SK-N-MC (cell line): ENCODE results near the gene TGM4.

Source experiments
- EZH2 ChIP-seq: fragments of 200-600 bp; sonication (generic); IDR thresholded peaks from one replicate; pipeline ENCODE4 v1.6.1; 2017; ENCODE audit warnings: antibody characterized with exemption
- POLR2AphosphoS5 ChIP-seq: IDR thresholded peaks from 2 replicates; pipeline ENCODE4 v1.6.1; 2012; ENCODE audit warnings: mild to moderate bottlenecking, low read depth, low read length, borderline replicate concordance

DNA sequence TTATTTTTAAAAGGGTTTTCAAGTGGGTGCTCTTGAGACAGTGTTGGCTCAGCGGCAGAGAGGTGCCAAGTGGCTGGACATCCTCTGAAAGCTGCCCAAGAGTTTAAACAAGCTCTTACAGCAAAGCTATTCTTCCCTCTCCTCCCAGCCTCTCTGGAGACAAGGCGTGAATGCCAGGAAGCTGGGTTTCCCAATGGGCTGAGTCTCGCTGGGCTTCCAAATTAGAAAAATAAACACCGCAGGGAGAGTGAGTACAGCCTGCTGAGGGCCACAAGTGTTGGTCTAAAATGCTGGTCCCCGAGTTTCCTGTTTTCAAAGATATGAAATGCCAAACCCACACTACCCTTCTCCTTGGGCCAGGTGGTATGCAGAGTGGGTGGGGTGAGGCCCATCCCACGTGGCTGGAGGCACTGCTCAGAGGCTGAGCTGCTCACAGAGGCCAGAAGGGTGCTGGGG lies 65.2 kb downstream of the TGM4 start:
- TF ChIP-seq POLR2AphosphoS5 (no peak), EZH2 (no peak)
